ENCODE data around the gene MIER3. TPM values are rescaled to one million over a fixed set of nuclear protein-coding genes. Genes with fewer than 3 reads are reported as not detected.

Gene MIER3
- total RNA-seq, 1 experiment from 2014 or later, result 41.4 TPM

GRCh38 chr5:56973473-56973872 is 21.6 kb upstream of the MIER3 start:
- Histone ChIP-seq H3K9me3 (ENCODE audit: low read length) (no peaks in the 10 kb centered on the region), H3K79me2 (ENCODE audit: low read length) (no peaks in the 10 kb centered on the region), H3K27ac (ENCODE audit: low read length) (no peak overlapping the region), H3K9ac (ENCODE audit: low read length) (no peak overlapping the region), H2AFZ (ENCODE audit: low read length) (no peak overlapping the region), H3K36me3 (ENCODE audit: insufficient read depth, low read length) (no peaks in the 10 kb centered on the region), H3K9me2 (replicated peaks; ENCODE audit: insufficient read depth, low read length) (no peaks in the 10 kb centered on the region), H4K20me1 (ENCODE audit: insufficient read depth, low read depth, low read length) (no peaks in the 10 kb centered on the region), H3K4me3 (ENCODE audit: low read length) (no peak overlapping the region), H3K27me3 (ENCODE audit: low read length) (no peaks in the 10 kb centered on the region), H3K4me2 (ENCODE audit: low read depth, low read length, poor library complexity, severe bottlenecking) (no peak overlapping the region), H3K4me1 (ENCODE audit: low read length) (no peaks in the 10 kb centered on the region)
- DNase-seq, result no peak

GRCh38 chr5:56971275-56971674 is 19.4 kb upstream of the MIER3 start:
- H3K9me2 ChIP-seq (replicated peaks; ENCODE audit: insufficient read depth, low read length), result no peaks in the 10 kb centered on the region
- DNase-seq, result no peak
- no peaks in the 10 kb centered on the region for H3K27me3 ChIP-seq (ENCODE audit: low read length)
- H3K4me1 ChIP-seq (ENCODE audit: low read length), result no peaks in the 10 kb centered on the region
- H3K79me2 ChIP-seq (ENCODE audit: low read length), result no peaks in the 10 kb centered on the region
- H3K36me3 ChIP-seq (ENCODE audit: insufficient read depth, low read length), result no peaks in the 10 kb centered on the region
- H3K27ac ChIP-seq (ENCODE audit: low read length), result no peak overlapping the region
- no peak overlapping the region for H2AFZ ChIP-seq (ENCODE audit: low read length)
- H4K20me1 ChIP-seq (ENCODE audit: insufficient read depth, low read depth, low read length), result no peaks in the 10 kb centered on the region
- H3K9ac ChIP-seq (ENCODE audit: low read length), result no peak overlapping the region
- H3K4me3 ChIP-seq (ENCODE audit: low read length), result no peak overlapping the region
- H3K4me2 ChIP-seq (ENCODE audit: low read depth, low read length, poor library complexity, severe bottlenecking), result no peak overlapping the region
- no peaks in the 10 kb centered on the region for H3K9me3 ChIP-seq (ENCODE audit: low read length)

GRCh38 chr5:56964173-56964572 is 12.2 kb upstream of the MIER3 start:
- Histone ChIP-seq H3K9ac (ENCODE audit: low read length) (no peak overlapping the region), H3K4me2 (ENCODE audit: low read depth, low read length, poor library complexity, severe bottlenecking) (no peak overlapping the region), H3K27ac (ENCODE audit: low read length) (no peak overlapping the region)

GRCh38 chr5:56963246-56963645 is 11.3 kb upstream of the MIER3 start:
- no peak overlapping the region for H3K9ac ChIP-seq (ENCODE audit: low read length)
- no peak overlapping the region for H2AFZ ChIP-seq (ENCODE audit: low read length)
- H3K27ac ChIP-seq (ENCODE audit: low read length), result no peak overlapping the region
- no peaks in the 10 kb centered on the region for H3K27me3 ChIP-seq (ENCODE audit: low read length)
- H3K4me2 ChIP-seq (ENCODE audit: low read depth, low read length, poor library complexity, severe bottlenecking), result no peak overlapping the region
- H3K9me3 ChIP-seq (ENCODE audit: low read length), result no peaks in the 10 kb centered on the region
- H3K36me3 ChIP-seq (ENCODE audit: insufficient read depth, low read length), result no peaks in the 10 kb centered on the region
- H3K4me3 ChIP-seq (ENCODE audit: low read length), result no peak overlapping the region
- DNase-seq, result no peak
- H4K20me1 ChIP-seq (ENCODE audit: insufficient read depth, low read depth, low read length), result no peaks in the 10 kb centered on the region
- no peaks in the 10 kb centered on the region for H3K4me1 ChIP-seq (ENCODE audit: low read length)
- H3K9me2 ChIP-seq (replicated peaks; ENCODE audit: insufficient read depth, low read length), result no peaks in the 10 kb centered on the region
- no peaks in the 10 kb centered on the region for H3K79me2 ChIP-seq (ENCODE audit: low read length)

More at GRCh38 chr5:56964173-56964572, 12.2 kb upstream of the MIER3 start:
- Histone ChIP-seq H3K9me3 (ENCODE audit: low read length) (no peaks in the 10 kb centered on the region), H3K79me2 (ENCODE audit: low read length) (no peaks in the 10 kb centered on the region), H3K9me2 (replicated peaks; ENCODE audit: insufficient read depth, low read length) (no peaks in the 10 kb centered on the region), H3K36me3 (ENCODE audit: insufficient read depth, low read length) (no peaks in the 10 kb centered on the region), H2AFZ (ENCODE audit: low read length) (no peak overlapping the region), H3K4me1 (ENCODE audit: low read length) (no peaks in the 10 kb centered on the region), H3K27me3 (ENCODE audit: low read length) (no peaks in the 10 kb centered on the region), H4K20me1 (ENCODE audit: insufficient read depth, low read depth, low read length) (no peaks in the 10 kb centered on the region), H3K4me3 (ENCODE audit: low read length) (no peak overlapping the region)
- DNase-seq, result no peak

- no peak overlapping the region for H3K9ac ChIP-seq (ENCODE audit: low read length)
Observed at GRCh38 chr5:56962286-56962685, 10.4 kb upstream of the MIER3 start.

GRCh38 chr5:56961746-56962145 is 9.8 kb upstream of the MIER3 start:
- H3K4me3 ChIP-seq (ENCODE audit: low read length), result no peak overlapping the region
- H3K4me1 ChIP-seq (ENCODE audit: low read length), result no peaks in the 10 kb centered on the region
- no peak overlapping the region for H3K9ac ChIP-seq (ENCODE audit: low read length)
- H3K9me2 ChIP-seq (replicated peaks; ENCODE audit: insufficient read depth, low read length), result no peaks in the 10 kb centered on the region
- no peak overlapping the region for H3K27ac ChIP-seq (ENCODE audit: low read length)
- H3K27me3 ChIP-seq (ENCODE audit: low read length), result no peaks in the 10 kb centered on the region
- H3K4me2 ChIP-seq (ENCODE audit: low read depth, low read length, poor library complexity, severe bottlenecking), result no peak overlapping the region
- no peaks in the 10 kb centered on the region for H3K79me2 ChIP-seq (ENCODE audit: low read length)
- H4K20me1 ChIP-seq (ENCODE audit: insufficient read depth, low read depth, low read length), result no peaks in the 10 kb centered on the region
- no peaks in the 10 kb centered on the region for H3K36me3 ChIP-seq (ENCODE audit: insufficient read depth, low read length)
- no peak for DNase-seq
- no peaks in the 10 kb centered on the region for H3K9me3 ChIP-seq (ENCODE audit: low read length)
- H2AFZ ChIP-seq (ENCODE audit: low read length), result no peak overlapping the region

More at GRCh38 chr5:56962286-56962685, 10.4 kb upstream of the MIER3 start:
- Histone ChIP-seq H3K4me2 (ENCODE audit: low read depth, low read length, poor library complexity, severe bottlenecking) (no peak overlapping the region), H2AFZ (ENCODE audit: low read length) (no peak overlapping the region), H3K27me3 (ENCODE audit: low read length) (no peaks in the 10 kb centered on the region), H3K79me2 (ENCODE audit: low read length) (no peaks in the 10 kb centered on the region), H3K36me3 (ENCODE audit: insufficient read depth, low read length) (no peaks in the 10 kb centered on the region), H3K9me3 (ENCODE audit: low read length) (no peaks in the 10 kb centered on the region), H3K9me2 (replicated peaks; ENCODE audit: insufficient read depth, low read length) (no peaks in the 10 kb centered on the region), H3K4me1 (ENCODE audit: low read length) (no peaks in the 10 kb centered on the region), H4K20me1 (ENCODE audit: insufficient read depth, low read depth, low read length) (no peaks in the 10 kb centered on the region), H3K4me3 (ENCODE audit: low read length) (no peak overlapping the region), H3K27ac (ENCODE audit: low read length) (no peak overlapping the region)
- no peak for DNase-seq

- no peaks in the 10 kb centered on the region for H3K9me3 ChIP-seq (ENCODE audit: low read length)
- H3K27me3 ChIP-seq (ENCODE audit: low read length), result no peaks in the 10 kb centered on the region
- DNase-seq, result no peak
- no peaks in the 10 kb centered on the region for H3K36me3 ChIP-seq (ENCODE audit: insufficient read depth, low read length)
- H3K79me2 ChIP-seq (ENCODE audit: low read length), result no peaks in the 10 kb centered on the region
- no peak overlapping the region for H3K9ac ChIP-seq (ENCODE audit: low read length)
- H3K27ac ChIP-seq (ENCODE audit: low read length), result no peak overlapping the region
- no peak overlapping the region for H3K4me3 ChIP-seq (ENCODE audit: low read length)
- no peaks in the 10 kb centered on the region for H3K4me1 ChIP-seq (ENCODE audit: low read length)
- H3K9me2 ChIP-seq (replicated peaks; ENCODE audit: insufficient read depth, low read length), result no peaks in the 10 kb centered on the region
- no peaks in the 10 kb centered on the region for H4K20me1 ChIP-seq (ENCODE audit: insufficient read depth, low read depth, low read length)
- H2AFZ ChIP-seq (ENCODE audit: low read length), result no peak overlapping the region
- H3K4me2 ChIP-seq (ENCODE audit: low read depth, low read length, poor library complexity, severe bottlenecking), result no peak overlapping the region
Observed at GRCh38 chr5:56959326-56959725, 7.4 kb upstream of the MIER3 start.

GRCh38 chr5:56958595-56958994 is 6.7 kb upstream of the MIER3 start:
- Histone ChIP-seq H3K27me3 (ENCODE audit: low read length) (0 out of 2 replicates have a peak, but pooled peaks cover 2% of the 10 kb centered on the region), H3K27ac (ENCODE audit: low read length) (no peak overlapping the region), H3K4me2 (ENCODE audit: low read depth, low read length, poor library complexity, severe bottlenecking) (no peak overlapping the region), H3K9me3 (ENCODE audit: low read length) (no peaks in the 10 kb centered on the region), H3K4me3 (ENCODE audit: low read length) (no peak overlapping the region), H3K9ac (ENCODE audit: low read length) (no peak overlapping the region), H4K20me1 (ENCODE audit: insufficient read depth, low read depth, low read length) (no peaks in the 10 kb centered on the region), H3K79me2 (ENCODE audit: low read length) (no peaks in the 10 kb centered on the region), H3K36me3 (ENCODE audit: insufficient read depth, low read length) (no peaks in the 10 kb centered on the region), H2AFZ (ENCODE audit: low read length) (no peak overlapping the region), H3K4me1 (ENCODE audit: low read length) (no peaks in the 10 kb centered on the region), H3K9me2 (replicated peaks; ENCODE audit: insufficient read depth, low read length) (no peaks in the 10 kb centered on the region)
- no peak for DNase-seq

GRCh38 chr5:56954262-56954661 is 2.3 kb upstream of the MIER3 start:
- Histone ChIP-seq H2AFZ (ENCODE audit: low read length) (no peak overlapping the region), H3K79me2 (ENCODE audit: low read length) (peaks cover 23% of the 10 kb centered on the region), H3K4me2 (ENCODE audit: low read depth, low read length, poor library complexity, severe bottlenecking) (no peak overlapping the region), H3K36me3 (ENCODE audit: insufficient read depth, low read length) (no peaks in the 10 kb centered on the region; the same call in 1 of the 2 replicates), H3K27me3 (ENCODE audit: low read length) (0 out of 2 replicates have a peak, but pooled peaks cover 2% of the 10 kb centered on the region), H3K9ac (ENCODE audit: low read length) (no peak overlapping the region), H3K27ac (ENCODE audit: low read length) (no peak overlapping the region), H3K4me1 (ENCODE audit: low read length) (peaks cover 20% of the 10 kb centered on the region), H3K9me3 (ENCODE audit: low read length) (no peaks in the 10 kb centered on the region), H4K20me1 (ENCODE audit: insufficient read depth, low read depth, low read length) (no peaks in the 10 kb centered on the region), H3K4me3 (ENCODE audit: low read length) (no peak overlapping the region), H3K9me2 (replicated peaks; ENCODE audit: insufficient read depth, low read length) (no peaks in the 10 kb centered on the region)
- DNase-seq, result no peak
